Measurements from ENCODE around the gene GM2A. TPM values are rescaled to one million over a fixed set of nuclear protein-coding genes. Genes with fewer than 3 reads are reported as not detected.

GM2A gene
- total and polyA plus RNA-seq, 7 donors = 3.0 to 12.1 (median 6.9) TPM

GRCh38 chr5:151295138-151295537, 42.2 kb downstream of the GM2A start:
- Histone ChIP-seq H3K4me1 (no peaks in the 10 kb centered on the region), H3K36me3 (ENCODE audit: insufficient read depth in 1 of 2, low read depth in 1 of 2) (no peaks in the 10 kb centered on the region), H3K9me3 (no peaks in the 10 kb centered on the region), H3K27ac (no peak overlapping the region), H3K4me3 (no peak overlapping the region), H3K27me3 (ENCODE audit: insufficient read depth in 3 of 3, low read length in 2 of 3) (no peaks in the 10 kb centered on the region)
- TF ChIP-seq CTCF (IDR thresholded peaks at IDR 0.05) = no peak
- ATAC-seq = no peak
- DNase-seq = no peak
- intact Hi-C loops (cut with DNase I) = no loop called here
- WGBS, 3 donors = 69 to 77% (median 73%) methylated on average over 5 of the region's 5 CpGs

GRCh38 chr5:151295791-151296477, 42.9 kb downstream of the GM2A start:
- WGBS, 3 donors = 34 to 49% (median 43%) methylated on average over 7 of the region's 7 CpGs
- intact Hi-C loops (cut with DNase I) = no loop called here
- Histone ChIP-seq H3K9me3 (no peaks in the 10 kb centered on the region), H3K4me1 (no peaks in the 10 kb centered on the region), H3K4me3 (no peak overlapping the region), H3K36me3 (ENCODE audit: insufficient read depth in 1 of 2, low read depth in 1 of 2) (no peaks in the 10 kb centered on the region), H3K27ac (no peak overlapping the region), H3K27me3 (ENCODE audit: insufficient read depth in 3 of 3, low read length in 2 of 3) (no peaks in the 10 kb centered on the region)
- no peak for DNase-seq
- no peak for ATAC-seq
- TF ChIP-seq CTCF (IDR thresholded peaks at IDR 0.05) = no peak

GRCh38 chr5:151296478-151296830, 43.5 kb downstream of the GM2A start:
- H3K4me1 ChIP-seq = no peaks in the 10 kb centered on the region
- no peak overlapping the region for H3K27ac ChIP-seq
- H3K36me3 ChIP-seq (ENCODE audit: insufficient read depth in 1 of 2, low read depth in 1 of 2) = no peaks in the 10 kb centered on the region
- no peak overlapping the region for H3K4me3 ChIP-seq
- DNase-seq (no peak), ATAC-seq (no peak)
- 76 to 82% (median 78%) methylated on average over 1 of the region's 1 CpG for WGBS, 3 donors
- TF ChIP-seq CTCF (IDR thresholded peaks at IDR 0.05) = no peak
- H3K9me3 ChIP-seq = no peaks in the 10 kb centered on the region
- H3K27me3 ChIP-seq (ENCODE audit: insufficient read depth in 3 of 3, low read length in 2 of 3) = no peaks in the 10 kb centered on the region
- intact Hi-C loops (cut with DNase I) = no loop called here

GRCh38 chr5:151296974-151297373, 44.0 kb downstream of the GM2A start:
- Histone ChIP-seq H3K4me1 (no peaks in the 10 kb centered on the region), H3K27me3 (ENCODE audit: insufficient read depth in 3 of 3, low read length in 2 of 3) (no peaks in the 10 kb centered on the region), H3K36me3 (ENCODE audit: insufficient read depth in 1 of 2, low read depth in 1 of 2) (no peaks in the 10 kb centered on the region), H3K27ac (no peak overlapping the region), H3K4me3 (no peak overlapping the region), H3K9me3 (no peaks in the 10 kb centered on the region)
- no peak for TF ChIP-seq CTCF (IDR thresholded peaks at IDR 0.05)
- intact Hi-C loops (cut with DNase I) = no loop called here
- 70 to 73% (median 72%) methylated on average over 2 of the region's 2 CpGs for WGBS, 3 donors
- no peak for ATAC-seq
- DNase-seq = no peak
